ENCODE data around the gene DTNA.

Gene DTNA

GRCh38 chr18:34808389-34808788 lies 98.3 kb downstream of the DTNA start:
- DNase-seq, result no peak

GRCh38 chr18:34809451-34810072 lies 99.5 kb downstream of the DTNA start:
- DNase-seq, result no peak

GRCh38 chr18:34816183-34816582 lies 106.1 kb downstream of the DTNA start:
- DNase-seq, result no peak

GRCh38 chr18:34817636-34818035 lies 107.5 kb downstream of the DTNA start:
- no peak for DNase-seq

- no peak for DNase-seq
These were observed 108.0 kb downstream of the DTNA start for GRCh38 chr18:34818064-34818463.

- DNase-seq, result no peak
These were observed 110.4 kb downstream of the DTNA start for GRCh38 chr18:34820360-34821065.

DNA sequence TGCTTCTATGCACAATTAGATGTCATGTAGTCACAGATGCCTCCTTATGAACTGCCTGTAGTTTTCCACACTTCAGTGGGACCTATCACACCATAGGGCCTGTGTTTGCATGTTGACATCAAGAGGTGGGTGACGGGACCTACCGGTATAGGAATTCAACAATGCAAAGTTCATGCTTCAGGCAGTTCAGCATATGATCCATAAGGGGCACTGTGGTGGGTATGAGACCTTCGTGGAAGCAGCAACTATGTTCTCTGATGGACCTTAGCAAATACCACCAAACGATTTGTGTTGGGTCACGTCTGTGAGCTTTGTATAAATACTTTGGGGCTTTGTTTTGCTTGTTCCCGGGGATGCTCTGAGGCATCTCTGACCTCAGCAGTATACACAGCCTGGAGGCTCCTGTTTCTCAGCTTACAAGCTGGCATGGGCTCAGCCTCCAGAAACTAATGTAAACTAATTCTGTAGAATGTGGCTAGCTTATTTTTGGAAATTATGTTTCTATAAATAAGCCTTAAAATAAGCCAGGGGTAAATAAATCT lies 111.6 kb downstream of the DTNA start:
- DNase-seq, result no peak

- DNase-seq, result no peak
These were observed 118.0 kb downstream of the DTNA start for GRCh38 chr18:34828093-34828492.

DNA sequence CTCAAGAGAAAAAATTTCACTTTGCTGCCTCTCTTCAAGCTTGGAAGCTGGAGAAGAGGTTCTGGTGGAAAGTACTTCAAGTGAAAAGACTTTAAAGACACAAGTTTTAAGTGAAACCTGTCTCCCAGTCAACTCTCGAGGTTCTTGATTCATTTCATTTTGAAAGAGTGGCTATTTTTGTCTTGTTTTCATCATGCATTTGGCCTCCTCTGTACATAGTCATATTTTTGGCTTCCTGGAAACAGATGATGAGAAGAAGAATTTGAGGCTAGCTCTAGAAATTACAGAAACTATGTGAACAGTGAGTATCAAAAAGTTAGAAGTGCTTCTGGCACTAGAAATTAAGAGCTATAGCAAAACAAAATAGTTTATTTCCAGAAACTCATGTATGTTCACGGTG lies 124.8 kb downstream of the DTNA start:
- no peak for DNase-seq

- DNase-seq, result no peak
These were observed 125.4 kb downstream of the DTNA start for GRCh38 chr18:34835466-34835865.

DNA sequence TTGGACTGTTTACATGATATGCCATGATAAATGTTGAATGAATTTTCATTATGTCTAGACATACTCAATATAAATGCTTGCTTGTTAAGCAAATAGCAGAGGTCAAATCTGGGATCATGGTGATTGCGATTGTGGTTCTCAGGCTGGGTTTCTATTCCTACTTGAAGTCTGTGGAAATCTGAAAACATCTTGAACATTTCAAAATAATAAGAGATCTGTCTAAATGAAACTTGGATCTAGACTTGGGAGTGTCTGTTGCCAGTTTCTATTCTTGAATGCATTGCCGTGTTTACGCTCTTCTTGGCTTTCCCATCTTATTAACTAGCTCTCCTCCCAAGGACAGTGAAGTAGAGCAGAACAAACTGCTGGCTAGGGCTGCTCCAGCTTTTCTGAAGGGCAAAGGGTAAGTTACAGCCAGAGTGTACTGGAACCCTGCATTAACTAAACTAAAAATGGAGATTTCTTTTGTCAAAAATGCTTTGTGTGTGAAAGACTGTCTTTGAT lies 127.7 kb downstream of the DTNA start:
- no peak for DNase-seq

DNA sequence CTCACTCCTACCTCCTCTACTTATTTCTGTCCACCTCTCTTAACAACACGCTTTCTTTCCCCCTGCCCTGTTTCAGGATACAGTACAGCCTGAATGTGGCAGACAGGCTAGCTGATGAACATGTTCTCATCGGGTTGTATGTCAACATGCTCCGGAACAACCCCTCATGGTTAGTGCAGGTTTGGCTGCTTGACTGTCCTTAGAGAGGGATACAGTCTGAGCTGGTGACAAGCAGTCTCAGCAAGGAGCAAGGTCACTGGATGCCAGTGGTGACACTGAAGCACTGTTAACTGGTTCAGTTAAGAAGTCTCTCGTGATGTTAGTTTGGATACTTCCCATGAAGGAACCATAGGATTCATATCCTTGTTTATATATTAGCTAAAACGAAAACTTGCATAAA lies 128.6 kb downstream of the DTNA start:
- DNase-seq, result no peak

- DNase-seq, result no peak
These were observed 130.2 kb downstream of the DTNA start for GRCh38 chr18:34840256-34840826.

DNA sequence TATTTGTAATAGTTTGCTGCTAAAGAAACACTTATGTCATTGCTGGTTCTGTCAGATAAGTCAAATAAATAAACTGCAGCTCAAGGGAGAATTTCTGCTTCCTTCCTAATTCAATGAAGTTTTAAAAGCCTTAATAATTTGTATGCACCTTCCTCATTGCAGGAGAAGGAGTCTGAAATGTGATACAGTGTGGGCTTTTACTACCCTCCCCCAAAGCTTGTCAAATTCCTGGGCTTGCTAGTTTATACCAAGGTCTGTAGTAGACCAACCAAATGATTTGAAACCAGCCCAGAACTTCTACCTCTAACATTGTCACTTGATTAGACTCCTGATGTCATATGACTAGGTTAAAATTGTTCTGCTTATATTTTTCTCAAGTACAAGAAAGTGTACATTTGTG lies 131.8 kb downstream of the DTNA start:
- no peak for DNase-seq

- DNase-seq, result no peak
These were observed 134.0 kb downstream of the DTNA start for GRCh38 chr18:34844072-34844471.

DNA sequence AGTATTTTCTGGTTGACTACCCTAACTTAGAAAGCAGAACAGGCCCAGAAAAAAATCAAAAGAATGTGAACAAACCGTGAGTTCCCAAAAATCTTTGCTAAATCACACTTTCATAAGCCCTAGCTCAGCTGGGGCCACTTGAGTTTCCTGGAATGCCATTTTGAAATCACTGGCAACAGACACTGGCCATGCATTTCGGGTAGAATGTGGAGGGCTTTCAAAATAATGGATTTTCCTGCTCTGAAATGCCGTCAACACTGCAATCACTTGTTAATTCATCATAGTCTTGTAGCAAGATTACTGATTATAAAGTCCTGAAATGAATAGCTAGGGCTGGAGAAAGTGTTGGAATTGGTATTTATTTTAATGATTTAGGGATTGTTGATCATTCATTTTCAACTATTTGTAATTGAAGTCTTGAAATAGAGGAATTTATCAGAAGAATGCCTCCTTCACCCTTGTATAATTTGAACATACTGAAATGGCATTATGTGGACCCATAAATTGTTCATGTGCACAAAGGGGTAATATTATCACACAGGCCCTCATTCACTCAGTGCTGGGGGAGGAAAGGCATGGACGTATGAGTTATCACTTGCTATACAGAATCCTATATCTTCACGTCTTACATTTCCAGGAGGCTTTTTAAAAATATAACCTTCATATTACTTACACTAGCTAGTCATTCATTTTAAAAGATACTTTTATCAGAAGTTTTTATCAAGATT lies 134.8 kb downstream of the DTNA start:
- DNase-seq, result no peak

- no peak for DNase-seq
These were observed 137.3 kb downstream of the DTNA start for GRCh38 chr18:34847408-34847807.

DNA sequence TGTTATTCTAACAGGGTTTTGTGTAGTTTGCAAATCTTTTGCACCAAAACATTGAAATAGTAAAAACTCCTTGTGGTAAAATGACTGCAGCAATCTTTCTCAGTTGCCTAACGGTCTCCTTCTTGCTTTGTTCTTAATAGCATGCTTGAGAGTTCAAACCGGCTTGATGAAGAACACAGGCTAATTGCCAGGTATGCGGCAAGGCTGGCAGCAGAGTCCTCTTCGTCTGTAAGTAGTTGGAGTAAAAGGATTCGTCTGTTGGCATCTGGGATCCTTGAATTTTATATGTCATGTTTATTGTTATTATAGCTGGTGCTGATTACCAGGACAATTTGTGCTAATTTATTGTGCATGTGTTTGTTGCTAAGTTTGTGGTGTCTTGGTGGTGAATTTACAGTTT lies 138.1 kb downstream of the DTNA start:
- no peak for DNase-seq

DNA sequence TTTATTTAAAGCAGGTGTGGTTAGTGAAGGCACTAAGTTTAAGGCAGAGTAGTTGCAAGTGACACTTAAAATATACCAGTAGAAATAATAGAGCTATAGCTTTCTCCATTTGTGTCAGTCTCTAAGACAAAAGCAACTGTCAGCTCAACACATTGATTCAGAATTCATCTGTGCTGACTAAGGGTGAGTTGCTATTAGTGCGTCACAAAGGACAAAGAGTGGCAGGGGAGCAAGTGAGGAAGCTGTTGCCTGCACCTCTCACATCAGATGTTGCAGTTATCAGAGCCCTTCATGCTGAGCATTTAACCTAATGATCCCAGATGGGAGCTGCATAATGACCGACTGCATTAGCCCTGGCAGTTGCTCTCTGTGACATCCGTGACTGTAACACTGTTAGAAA lies 138.6 kb downstream of the DTNA start:
- no peak for DNase-seq

GRCh38 chr18:34857320-34857719 lies 147.2 kb downstream of the DTNA start:
- DNase-seq, result no peak

DNA sequence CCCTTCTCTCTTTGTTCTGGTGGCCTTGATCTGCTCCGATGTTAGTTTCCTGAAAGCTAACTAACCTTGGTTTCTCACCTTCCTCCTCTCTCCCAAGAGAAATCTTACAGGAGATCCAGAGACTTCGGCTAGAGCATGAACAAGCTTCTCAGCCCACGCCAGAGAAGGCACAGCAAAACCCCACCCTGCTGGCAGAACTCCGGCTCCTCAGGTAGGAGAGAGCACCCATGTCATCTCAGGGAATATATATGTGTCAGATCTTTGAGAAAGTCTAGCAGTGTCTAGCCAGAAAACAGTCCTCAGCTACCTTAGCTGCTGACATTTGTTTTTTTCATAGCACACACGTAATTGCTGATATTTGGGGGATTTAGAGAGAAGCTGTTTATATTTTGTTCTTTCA lies 148.1 kb downstream of the DTNA start:
- DNase-seq, result no peak

- DNase-seq, result no peak
These were observed 149.4 kb downstream of the DTNA start for GRCh38 chr18:34859496-34859895.

GRCh38 chr18:34862561-34862960 lies 152.5 kb downstream of the DTNA start:
- DNase-seq, result no peak
